Adrenal gland (tissue), 5 donors: ENCODE data around the gene SPEF1.

Experiments used
- POLR2A ChIP-seq, 2 donors: fragments of 450-650 bp; IDR thresholded peaks; one replicate each; pipeline ENCODE4 v1.6.1; 2017; ENCODE audit warnings: antibody characterized with exemption in 2 of 2, mild to moderate bottlenecking in 2 of 2, moderate library complexity in 1 of 2
- TF ChIP-seq, protein P1 (sequence below), 6 experiments: fragments of 450-650 bp in 4 of 6; fragments of 200-600 bp in 2 of 6; sonication (generic) in 1 of 6; IDR thresholded peaks; 1 replicate in 5 of 6; 2 replicates in 1 of 6; pipeline versions ENCODE4 v1.5.1 to v1.8.0; 2016 to 2021; ENCODE audit warnings: antibody characterized with exemption in 6 of 6, mild to moderate bottlenecking in 2 of 6, moderate library complexity in 1 of 6
- donor health status: DM: no; HTN: no; CAD: no.

DNA sequence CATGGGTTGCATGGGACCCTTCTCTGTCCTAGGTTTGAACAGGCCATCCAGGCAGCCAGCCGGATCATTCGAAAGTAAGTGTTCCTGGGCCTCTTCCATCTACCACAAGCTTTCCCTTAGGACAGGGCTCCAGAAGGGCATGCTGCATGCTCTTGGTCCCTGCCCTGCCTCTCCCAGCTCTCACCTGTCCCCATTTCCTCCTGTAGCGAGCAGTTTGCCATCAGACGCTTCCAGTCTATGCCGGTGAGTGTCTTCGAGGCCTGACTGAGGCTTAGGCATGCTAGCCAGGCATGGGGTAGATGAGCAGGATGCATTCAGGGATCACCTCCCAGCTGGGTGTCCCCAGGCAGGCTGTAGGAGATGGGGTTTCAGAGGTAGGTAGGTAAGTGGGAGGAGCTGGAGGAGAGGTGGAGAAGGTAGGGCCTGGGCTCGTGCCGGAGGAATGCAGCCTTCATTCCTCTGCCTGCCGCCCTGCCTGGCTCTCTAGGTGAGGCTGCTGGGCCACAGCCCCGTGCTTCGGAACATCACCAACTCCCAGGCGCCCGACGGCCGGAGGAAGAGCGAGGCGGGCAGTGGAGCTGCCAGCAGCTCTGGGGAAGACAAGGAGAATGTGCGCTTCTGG lies 19.1 kb upstream of the SPEF1 start:
- TF ChIP-seq, protein P1, sequence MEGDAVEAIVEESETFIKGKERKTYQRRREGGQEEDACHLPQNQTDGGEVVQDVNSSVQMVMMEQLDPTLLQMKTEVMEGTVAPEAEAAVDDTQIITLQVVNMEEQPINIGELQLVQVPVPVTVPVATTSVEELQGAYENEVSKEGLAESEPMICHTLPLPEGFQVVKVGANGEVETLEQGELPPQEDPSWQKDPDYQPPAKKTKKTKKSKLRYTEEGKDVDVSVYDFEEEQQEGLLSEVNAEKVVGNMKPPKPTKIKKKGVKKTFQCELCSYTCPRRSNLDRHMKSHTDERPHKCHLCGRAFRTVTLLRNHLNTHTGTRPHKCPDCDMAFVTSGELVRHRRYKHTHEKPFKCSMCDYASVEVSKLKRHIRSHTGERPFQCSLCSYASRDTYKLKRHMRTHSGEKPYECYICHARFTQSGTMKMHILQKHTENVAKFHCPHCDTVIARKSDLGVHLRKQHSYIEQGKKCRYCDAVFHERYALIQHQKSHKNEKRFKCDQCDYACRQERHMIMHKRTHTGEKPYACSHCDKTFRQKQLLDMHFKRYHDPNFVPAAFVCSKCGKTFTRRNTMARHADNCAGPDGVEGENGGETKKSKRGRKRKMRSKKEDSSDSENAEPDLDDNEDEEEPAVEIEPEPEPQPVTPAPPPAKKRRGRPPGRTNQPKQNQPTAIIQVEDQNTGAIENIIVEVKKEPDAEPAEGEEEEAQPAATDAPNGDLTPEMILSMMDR (IDR thresholded peaks at IDR 0.05) = no peak
- no peak for TF ChIP-seq POLR2A (IDR thresholded peaks at IDR 0.05)
